IMR-90 (cell line): ENCODE measurements around the gene POGLUT2. TPM values are rescaled to one million over a fixed set of nuclear protein-coding genes. Genes with fewer than 3 reads are reported as not detected.

Experiments
- ATAC-seq: fragments of 200-7000 bp; cut with Tn5 transposase; 2 replicates; pipeline ENCODE4 v1.9.1; 2020; ENCODE audit warnings: low read depth, mild to moderate bottlenecking, moderate library complexity
- BruUV-seq: library from RNA; stranded (reverse); fragments of 400-500 nt; replicated peaks from 2 replicates; lab custom pipeline; 2021; lab: Mats Ljungman, UMichigan
- CTCF ChIA-PET: fragments of 300-600 bp; formaldehyde crosslinking; extraction: SDS; loops from one replicate; lab custom pipeline; 2021; ENCODE audit warnings: antibody characterized with exemption; lab: Yijun Ruan, JAX
- POLR2A ChIA-PET: fragments of 300-600 bp; sonication (Branson Sonifier 250); formaldehyde crosslinking; loops from one replicate; lab custom pipeline; 2022; ENCODE audit warnings: antibody characterized with exemption; ENCODE audit not compliant: unreplicated experiment; lab: Charles Lee
- DNase-seq: peaks from one replicate; pipeline ENCODE4 v3.0.0; 2013
- H2AFZ ChIP-seq: replicated peaks from 2 replicates; pipeline ENCODE3; 2013; ENCODE audit warnings: low read length, mild to moderate bottlenecking; ENCODE audit not compliant: poor library complexity
- H2AK5ac ChIP-seq: 2 replicates; pipeline ENCODE4 v1.6.1; 2013; ENCODE audit warnings: low read depth, low read length, inconsistent platforms
- H2AK9ac ChIP-seq: replicated peaks from 2 replicates; pipeline ENCODE3; 2013; ENCODE audit warnings: mild to moderate bottlenecking, low read depth, low read length, moderate library complexity; ENCODE audit not compliant: poor library complexity
- H2BK120ac ChIP-seq: 2 replicates; pipeline ENCODE4 v1.6.1; 2013; ENCODE audit warnings: low read depth, low read length, inconsistent platforms
- H2BK15ac ChIP-seq: 3 replicates; pipeline ENCODE4 v1.6.1; 2013; ENCODE audit warnings: low read depth, low read length, inconsistent platforms
- H2BK20ac ChIP-seq: 2 replicates; pipeline ENCODE4 v1.6.1; 2013; ENCODE audit warnings: low read depth, mild to moderate bottlenecking, inconsistent platforms, low read length, moderate library complexity
- H2BK5ac ChIP-seq: 2 replicates; pipeline ENCODE4 v1.6.1; 2013; ENCODE audit warnings: mild to moderate bottlenecking, low read depth, low read length, inconsistent platforms; ENCODE audit not compliant: poor library complexity, severe bottlenecking
- H3K14ac ChIP-seq: replicated peaks from 2 replicates; pipeline ENCODE4 v1.6.1; 2013; ENCODE audit warnings: low read depth, low read length, inconsistent platforms
- H3K18ac ChIP-seq: 2 replicates; pipeline ENCODE4 v1.6.1; 2013; ENCODE audit warnings: low read depth, low read length, control low read depth
- H3K23ac ChIP-seq: 2 replicates; pipeline ENCODE4 v1.6.1; 2013; ENCODE audit warnings: low read depth, low read length, inconsistent platforms
- H3K27ac ChIP-seq: 2 replicates; pipeline ENCODE4 v1.5.1; 2013; ENCODE audit warnings: mild to moderate bottlenecking, control low read depth, low read length; ENCODE audit not compliant: insufficient read depth
- H3K27me3 ChIP-seq: 2 replicates; pipeline ENCODE4 v1.6.1; 2013; ENCODE audit warnings: low read length; ENCODE audit not compliant: control insufficient read depth, insufficient read depth
- H3K36me3 ChIP-seq: 2 replicates; pipeline ENCODE4 v1.6.1; 2013; ENCODE audit warnings: low read length, mixed read lengths; ENCODE audit not compliant: control insufficient read depth, insufficient read depth
- H3K4ac ChIP-seq: 2 replicates; pipeline ENCODE4 v1.6.1; 2013; ENCODE audit warnings: low read depth, low read length, inconsistent platforms
- H3K4me1 ChIP-seq: 2 replicates; pipeline ENCODE4 v1.6.1; 2013; ENCODE audit warnings: low read length, mixed read lengths; ENCODE audit not compliant: control insufficient read depth, insufficient read depth
- H3K4me2 ChIP-seq: 2 replicates; pipeline ENCODE4 v1.6.1; 2013; ENCODE audit warnings: low read depth, mild to moderate bottlenecking, control low read depth, low read length, moderate library complexity
- H3K4me3 ChIP-seq: 2 replicates; pipeline ENCODE4 v1.5.1; 2013; ENCODE audit warnings: low read depth, mild to moderate bottlenecking, control low read depth, low read length, moderate library complexity; ENCODE audit not compliant: insufficient read depth
- H3K56ac ChIP-seq: 2 replicates; pipeline ENCODE4 v1.6.1; 2013; ENCODE audit warnings: low read length, inconsistent platforms; ENCODE audit not compliant: insufficient read depth; ENCODE audit errors: extremely low read depth
- H3K79me1 ChIP-seq, 2 experiments: 2 replicates each; pipeline ENCODE4 v1.6.1; 2013; ENCODE audit warnings: low read length in 2 of 2, inconsistent platforms in 1 of 2, low read depth in 1 of 2
- H3K9ac ChIP-seq: 2 replicates; pipeline ENCODE4 v1.6.1; 2013; ENCODE audit warnings: low read depth, low read length, control low read depth
- H3K9me1 ChIP-seq: 2 replicates; pipeline ENCODE4 v1.6.1; 2013; ENCODE audit warnings: low read length, inconsistent platforms; ENCODE audit not compliant: insufficient read depth
- H3K9me3 ChIP-seq: 2 replicates; pipeline ENCODE4 v1.6.1; 2013; ENCODE audit warnings: low read length; ENCODE audit not compliant: control insufficient read depth, insufficient read depth
- H4K20me1 ChIP-seq: 2 replicates; pipeline ENCODE4 v1.6.1; 2013; ENCODE audit warnings: low read length, inconsistent platforms; ENCODE audit not compliant: insufficient read depth
- H4K5ac ChIP-seq: 2 replicates; pipeline ENCODE4 v1.6.1; 2013; ENCODE audit warnings: mild to moderate bottlenecking, low read depth, low read length, control low read depth
- H4K8ac ChIP-seq, 2 experiments: 2 replicates each; pipeline ENCODE4 v1.6.1; 2013; ENCODE audit warnings: low read depth in 2 of 2, low read length in 2 of 2, control low read depth in 1 of 2, inconsistent platforms in 1 of 2
- H4K91ac ChIP-seq: 2 replicates; pipeline ENCODE4 v1.6.1; 2013; ENCODE audit warnings: low read depth, low read length, inconsistent platforms; ENCODE audit not compliant: insufficient read depth
- BHLHE40 ChIP-seq: fragments of 150-350 bp; IDR thresholded peaks from 2 replicates; pipeline ENCODE4 v1.6.1; 2016; ENCODE audit warnings: mild to moderate bottlenecking, low read depth, low read length
- CEBPB ChIP-seq: IDR thresholded peaks from 2 replicates; pipeline ENCODE4 v1.6.1; 2012; ENCODE audit warnings: low read depth, low read length, improper control_type of control experiment
- CHD1 ChIP-seq: IDR thresholded peaks from 2 replicates; pipeline ENCODE4 v1.6.1; 2012; ENCODE audit warnings: low read depth, low read length, improper control_type of control experiment
- CTCF ChIP-seq: conservative IDR thresholded peaks from 2 replicates; pipeline ENCODE4 v1.5.1; 2012; ENCODE audit warnings: mild to moderate bottlenecking, low read depth, low read length, improper control_type of control experiment
- ELK1 ChIP-seq: fragments of 150-350 bp; IDR thresholded peaks from 2 replicates; pipeline ENCODE4 v1.6.1; 2016; ENCODE audit warnings: low read depth, mild to moderate bottlenecking, low read length, moderate library complexity, borderline replicate concordance
- FOS ChIP-seq: fragments of 150-350 bp; IDR thresholded peaks from 2 replicates; pipeline ENCODE4 v1.6.1; 2016; ENCODE audit warnings: low read depth, low read length
- MAFK ChIP-seq: IDR thresholded peaks from 2 replicates; pipeline ENCODE4 v1.6.1; 2012; ENCODE audit warnings: low read depth, low read length, improper control_type of control experiment
- MAZ ChIP-seq: IDR thresholded peaks from 2 replicates; pipeline ENCODE4 v1.6.1; 2012; ENCODE audit warnings: low read depth, mild to moderate bottlenecking, low read length, improper control_type of control experiment, moderate library complexity, borderline replicate concordance
- MXI1 ChIP-seq: IDR thresholded peaks from 2 replicates; pipeline ENCODE4 v1.6.1; 2012; ENCODE audit warnings: low read depth, mild to moderate bottlenecking, low read length, moderate library complexity, borderline replicate concordance
- NFE2L2 ChIP-seq: fragments of 150-350 bp; IDR thresholded peaks from 2 replicates; pipeline ENCODE4 v1.6.1; 2016; ENCODE audit warnings: low read depth, mild to moderate bottlenecking, low read length
- POLR2A ChIP-seq: IDR thresholded peaks from 2 replicates; pipeline ENCODE4 v1.6.1; 2012; ENCODE audit warnings: mild to moderate bottlenecking, low read depth, low read length
- RAD21 ChIP-seq: IDR thresholded peaks from 2 replicates; pipeline ENCODE4 v1.6.1; 2012; ENCODE audit warnings: low read length, improper control_type of control experiment
- RCOR1 ChIP-seq: IDR thresholded peaks from 2 replicates; pipeline ENCODE4 v1.6.1; 2012; ENCODE audit warnings: mild to moderate bottlenecking, low read length, improper control_type of control experiment; ENCODE audit not compliant: insufficient replicate concordance
- RFX5 ChIP-seq: IDR thresholded peaks from 2 replicates; pipeline ENCODE4 v1.8.0; 2012; ENCODE audit warnings: low read depth, mild to moderate bottlenecking, low read length, moderate library complexity
- SMC3 ChIP-seq: fragments of 150-350 bp; IDR thresholded peaks from 2 replicates; pipeline ENCODE4 v1.6.1; 2016; ENCODE audit warnings: low read depth, mild to moderate bottlenecking, antibody characterized with exemption, low read length, moderate library complexity
- USF2 ChIP-seq: fragments of 150-350 bp; IDR thresholded peaks from 2 replicates; pipeline ENCODE4 v1.6.1; 2017; ENCODE audit warnings: mild to moderate bottlenecking, antibody characterized with exemption, low read length, low read depth
- WGBS, 2 experiments: methylation state at CpG; one replicate each; pipeline versions ENCODE4 v1.1.5 to v1.1.7; 2013; ENCODE audit warnings: missing lambda C conversion rate in 2 of 2; ENCODE audit not compliant: insufficient read length in 1 of 2; ENCODE audit errors: extremely low coverage in 2 of 2; 5-methylcytosine and 5-hydroxymethylcytosine counted together
- dilution Hi-C: fragments of 300-500 bp; cut with HindIII; formaldehyde crosslinking; loops from one replicate; pipeline ENCODE4 v1.14.3; 2018; ENCODE audit warnings: low sequenced_read_pairs; ENCODE audit not compliant: unreplicated experiment
- in situ Hi-C: fragments of 300-500 bp; cut with MboI; formaldehyde crosslinking; loops from 3 replicates; pipeline ENCODE4 v1.14.3; 2019; ENCODE audit warnings: low sequenced_read_pairs, inconsistent platforms, mixed read lengths
- intact Hi-C: fragments of 100-400 bp; cut with micrococcal nuclease; formaldehyde crosslinking; loops from 2 replicates; pipeline ENCODE4 v1.10.0; 2022
- polyA plus RNA-seq, 3 experiments: library from polyadenylated mRNA; depleted of rRNA; stranded (reverse); fragments of >200 nt; gene quantifications; 2 replicates each; pipeline ENCODE4 v1.2.3, GENCODE V29; 2012; ENCODE audit warnings: low replicate concordance in 1 of 3
- total RNA-seq: library from RNA; depleted of rRNA; stranded (reverse); fragments of >200 nt; gene quantifications from 2 replicates; pipeline ENCODE4 v1.2.3, GENCODE V29; 2012

The POGLUT2 gene
- total and polyA plus RNA-seq, 2 of the 4 experiments (the other 2 are of a cell fraction), result 10.6 to 14.3 TPM

GRCh38 chr13:102781591-102781990, 17.2 kb downstream of the POGLUT2 start:
- Histone ChIP-seq H3K23ac (no peak overlapping the region), H3K9me3 (no peaks in the 10 kb centered on the region), H3K79me1 (no peaks in the 10 kb centered on the region), H2AK5ac (no peak overlapping the region), H3K4me3 (no peak overlapping the region), H3K18ac (no peak overlapping the region), H3K27me3 (no peaks in the 10 kb centered on the region), H2BK5ac (no peak overlapping the region), H3K14ac (no peak overlapping the region), H4K5ac (no peak overlapping the region), H3K4me2 (no peak overlapping the region), H3K4ac (no peak overlapping the region), H4K20me1 (no peaks in the 10 kb centered on the region), H3K4me1 (no peaks in the 10 kb centered on the region), H3K9ac (no peak overlapping the region), H3K27ac (no peak overlapping the region), H3K36me3 (peaks cover 1% of the 10 kb centered on the region; the same call in 1 of the 2 replicates), H4K8ac (no peak overlapping the region), H2BK15ac (no peak overlapping the region), H2BK120ac (no peak overlapping the region), H3K9me1 (no peaks in the 10 kb centered on the region), H2AFZ (no peak overlapping the region), H3K56ac (no peak overlapping the region), H2BK20ac (no peak overlapping the region), H2AK9ac (no peak overlapping the region), H4K91ac (no peak overlapping the region)
- in situ Hi-C loops, result no loop called here
- TF ChIP-seq BHLHE40, result no peak
- TF ChIP-seq MAZ, result no peak
- no peak for TF ChIP-seq SMC3
- TF ChIP-seq RFX5, result no peak
- TF ChIP-seq POLR2A, result no peak
- TF ChIP-seq USF2, result no peak
- no peak for TF ChIP-seq MAFK
- no peak for TF ChIP-seq MXI1
- TF ChIP-seq RAD21, result no peak
- TF ChIP-seq FOS, result no peak
- no peak for TF ChIP-seq ELK1
- TF ChIP-seq NFE2L2, result no peak
- no peak for TF ChIP-seq CEBPB
- TF ChIP-seq CTCF, result no peak
- no peak for TF ChIP-seq CHD1
- TF ChIP-seq RCOR1, result no peak
- no peak for ATAC-seq
- intact Hi-C loops, result no loop called here
- no CpG with 5 or more reads among the region's 1 CpG for WGBS, 2 experiments
- POLR2A ChIA-PET, result no interaction called here
- no TSS peak for BruUV-seq
- dilution Hi-C loops, result no loop called here
- no peak for DNase-seq
- CTCF ChIA-PET, result no interaction called here
